CD4-positive, alpha-beta T cell (primary cell): ENCODE results near the gene TMC6. TPM values are rescaled to one million over a fixed set of nuclear protein-coding genes. Genes with fewer than 3 reads are reported as not detected.

Experiments
- ATAC-seq: fragments of 200-7000 bp; cut with Tn5 transposase; one replicate; pipeline ENCODE4 v1.10.0; 2022; ENCODE audit warnings: mild to moderate bottlenecking; ENCODE audit not compliant: poor library complexity
- CTCF ChIA-PET: fragments of 350-600 bp; sonication (Branson Sonifier 250); formaldehyde crosslinking; loops from one replicate; lab custom pipeline; 2021; ENCODE audit warnings: antibody characterized with exemption, inconsistent platforms; lab: Charles Lee
- POLR2A ChIA-PET: fragments of 350-600 bp; sonication (Branson Sonifier 250); formaldehyde crosslinking; loops from one replicate; lab custom pipeline; 2021; ENCODE audit warnings: antibody characterized with exemption, inconsistent platforms; lab: Charles Lee
- DNase-seq, 14 experiments: peaks; one replicate each; pipeline ENCODE4 v3.0.0-alpha.2; 2013 to 2020; ENCODE audit warnings: mixed read lengths in 2 of 14
- H3K27ac ChIP-seq, 2 donors: one replicate each; pipeline versions ENCODE4 v1.5.1 to v1.7.0; 2013; ENCODE audit warnings: low read length in 2 of 2, low read depth in 1 of 2, mild to moderate bottlenecking in 1 of 2
- H3K27me3 ChIP-seq, 2 experiments: 1 replicate in 1 of 2; 2 replicates in 1 of 2; pipeline versions ENCODE4 v1.6.1 to v1.7.0; 2013; ENCODE audit warnings: low read length in 2 of 2, control low read depth in 1 of 2, mild to moderate bottlenecking in 1 of 2, moderate library complexity in 1 of 2; ENCODE audit not compliant: insufficient read depth in 2 of 2, control insufficient read depth in 1 of 2
- H3K36me3 ChIP-seq: one replicate; pipeline ENCODE4 v1.6.1; 2013; ENCODE audit warnings: low read length, control low read depth; ENCODE audit not compliant: insufficient read depth
- H3K4me1 ChIP-seq: one replicate; pipeline ENCODE4 v1.6.1; 2013; ENCODE audit warnings: low read length, control low read depth; ENCODE audit not compliant: insufficient read depth
- H3K4me3 ChIP-seq: one replicate; pipeline ENCODE4 v1.5.1; 2013; ENCODE audit warnings: mild to moderate bottlenecking, low read length, moderate library complexity
- H3K9me3 ChIP-seq, 2 experiments: 1 replicate in 1 of 2; 2 replicates in 1 of 2; pipeline versions ENCODE4 v1.6.1 to v1.7.0; 2013; ENCODE audit warnings: low read length in 2 of 2, mild to moderate bottlenecking in 2 of 2, control low read depth in 1 of 2, moderate library complexity in 1 of 2; ENCODE audit not compliant: control insufficient read depth in 1 of 2, insufficient read depth in 1 of 2
- H3K27ac Mint-ChIP-seq: one replicate; pipeline ENCODE4 v1.8.0; 2020; ENCODE audit warnings: mixed read lengths
- H3K27me3 Mint-ChIP-seq: one replicate; pipeline ENCODE4 v1.8.0; 2021; ENCODE audit warnings: mixed read lengths
- H3K36me3 Mint-ChIP-seq: one replicate; pipeline ENCODE4 v1.8.0; 2021; ENCODE audit warnings: low read depth, mixed read lengths
- H3K4me1 Mint-ChIP-seq: one replicate; pipeline ENCODE4 v1.8.0; 2021; ENCODE audit warnings: low read depth, mixed read lengths
- H3K4me3 Mint-ChIP-seq: one replicate; pipeline ENCODE4 v1.8.0; 2020; ENCODE audit warnings: mild to moderate bottlenecking, mixed read lengths
- H3K9me3 Mint-ChIP-seq: one replicate; pipeline ENCODE4 v1.8.0; 2020; ENCODE audit warnings: mixed read lengths
- intact Hi-C, 2 experiments: fragments of 100-400 bp; cut with DNase I in 1 of 2; cut with micrococcal nuclease in 1 of 2; formaldehyde crosslinking; loops; one replicate each; pipeline versions ENCODE4 v1.15.1 to v1.9.0; 2023 to 2025; cut with DNase I, micrococcal nuclease
- total RNA-seq, 174 experiments: library from RNA in 2 of 174; stranded (reverse) in 2 of 174; gene quantifications; one replicate each; pipeline ENCODE4 v1.2.3 and lab custom pipeline; 2021 to 2026
- TF ChIP-seq, protein P1 (sequence below): fragments of 200-600 bp; IDR thresholded peaks from one replicate; pipeline ENCODE4 v1.8.0; 2022; ENCODE audit warnings: antibody characterized with exemption, mild to moderate bottlenecking

The TMC6 gene
- total RNA-seq, 2 experiments from 2014 or later = 645 to 659 TPM

DNA sequence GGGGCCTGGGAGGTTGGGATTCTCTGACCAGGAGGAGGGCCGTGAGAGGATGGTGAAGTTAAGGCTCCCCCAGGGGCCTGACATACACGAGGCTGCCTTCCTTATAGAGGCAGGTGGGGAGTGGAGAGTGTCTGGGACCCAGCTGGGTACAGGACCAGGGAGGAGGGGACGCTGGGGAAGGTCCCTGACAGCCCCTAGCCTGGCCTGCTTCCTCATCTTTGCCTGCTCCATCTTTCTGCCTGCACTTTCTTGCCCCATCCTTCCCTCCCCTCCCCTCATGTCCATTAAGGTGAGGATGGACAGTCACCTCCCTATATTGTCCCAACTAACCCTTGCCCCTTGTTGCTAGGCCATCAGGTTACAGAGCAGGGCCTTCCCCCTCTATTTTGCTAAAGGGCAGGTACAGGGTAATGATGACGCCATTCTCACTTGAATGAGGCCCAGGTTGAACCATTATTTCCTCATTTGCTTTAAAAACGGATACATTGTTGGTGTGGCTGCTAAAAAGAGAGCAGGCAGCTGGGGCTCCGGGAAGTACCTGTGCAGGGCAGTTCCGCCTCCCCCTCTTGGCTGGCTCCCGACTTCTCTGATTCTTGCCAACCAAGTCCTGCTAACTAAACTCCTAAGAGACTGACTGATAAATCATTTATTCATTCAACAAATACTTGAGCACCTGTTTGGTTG lies 18.9 kb upstream of the TMC6 start:
- ATAC-seq = peak; percentile 77
- POLR2A ChIA-PET = interaction anchor here (1.5 kb wide), 1 partner anchor 11 kb away, joined by 3 read pairs; no protein-coding TSS in a partner anchor
- Histone ChIP-seq H3K4me1 (peaks cover 49% of the 10 kb centered on the region), H3K9me3 (no peaks in the 10 kb centered on the region), H3K4me3 (no peak overlapping the region), H3K27me3 (no peaks in the 10 kb centered on the region), H3K27ac (peak overlapping the region in 1 of 2 donors; percentile 23), H3K36me3 (peaks cover 4% of the 10 kb centered on the region)
- Mint-ChIP-seq H3K4me1 (peaks cover 26% of the 10 kb centered on the region), H3K36me3 (peaks cover 5% of the 10 kb centered on the region), H3K4me3 (no peak overlapping the region), H3K9me3 (no peaks in the 10 kb centered on the region), H3K27me3 (no peaks in the 10 kb centered on the region), H3K27ac (peak overlapping the region; percentile 80)
- DNase-seq = peak in 2 of 14 experiments; percentile 55 to 57
- intact Hi-C loops = loop anchor here in 1 of 2 experiments (5.0 kb wide), 1 partner anchor 35 kb away; no protein-coding TSS in a partner anchor
- TF ChIP-seq, protein P1, sequence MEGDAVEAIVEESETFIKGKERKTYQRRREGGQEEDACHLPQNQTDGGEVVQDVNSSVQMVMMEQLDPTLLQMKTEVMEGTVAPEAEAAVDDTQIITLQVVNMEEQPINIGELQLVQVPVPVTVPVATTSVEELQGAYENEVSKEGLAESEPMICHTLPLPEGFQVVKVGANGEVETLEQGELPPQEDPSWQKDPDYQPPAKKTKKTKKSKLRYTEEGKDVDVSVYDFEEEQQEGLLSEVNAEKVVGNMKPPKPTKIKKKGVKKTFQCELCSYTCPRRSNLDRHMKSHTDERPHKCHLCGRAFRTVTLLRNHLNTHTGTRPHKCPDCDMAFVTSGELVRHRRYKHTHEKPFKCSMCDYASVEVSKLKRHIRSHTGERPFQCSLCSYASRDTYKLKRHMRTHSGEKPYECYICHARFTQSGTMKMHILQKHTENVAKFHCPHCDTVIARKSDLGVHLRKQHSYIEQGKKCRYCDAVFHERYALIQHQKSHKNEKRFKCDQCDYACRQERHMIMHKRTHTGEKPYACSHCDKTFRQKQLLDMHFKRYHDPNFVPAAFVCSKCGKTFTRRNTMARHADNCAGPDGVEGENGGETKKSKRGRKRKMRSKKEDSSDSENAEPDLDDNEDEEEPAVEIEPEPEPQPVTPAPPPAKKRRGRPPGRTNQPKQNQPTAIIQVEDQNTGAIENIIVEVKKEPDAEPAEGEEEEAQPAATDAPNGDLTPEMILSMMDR = no peak
- CTCF ChIA-PET = no interaction called here

DNA sequence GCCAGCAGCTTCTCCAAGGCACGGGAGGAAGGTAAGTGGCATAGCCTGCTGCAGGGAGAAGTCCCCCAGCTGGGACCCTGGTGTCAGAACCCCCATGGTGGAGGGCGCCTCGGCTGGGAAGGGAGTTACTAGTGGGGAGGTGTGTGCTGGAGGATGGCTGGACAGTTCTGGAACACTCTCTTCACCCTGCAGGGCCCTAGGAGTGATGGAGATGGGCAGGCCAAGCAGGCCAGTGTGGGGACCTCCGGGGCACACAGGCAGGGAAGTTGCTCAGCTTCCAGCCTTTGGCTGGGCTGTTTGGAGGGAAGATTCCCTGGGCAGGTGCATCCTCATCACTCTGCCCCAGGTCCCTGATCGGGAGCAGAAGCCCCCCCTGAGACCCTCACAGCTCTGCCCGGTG lies 18.3 kb upstream of the TMC6 start:
- H3K27ac Mint-ChIP-seq = peak overlapping the region; percentile 80
- no peaks in the 10 kb centered on the region for H3K27me3 Mint-ChIP-seq
- no peak overlapping the region for H3K4me3 Mint-ChIP-seq
- H3K4me1 Mint-ChIP-seq = peaks cover 31% of the 10 kb centered on the region
- no peaks in the 10 kb centered on the region for H3K27me3 ChIP-seq
- ATAC-seq (no peak), DNase-seq (no peak)
- POLR2A ChIA-PET = interaction anchor here (1.5 kb wide), 1 partner anchor 11 kb away, joined by 3 read pairs; no protein-coding TSS in a partner anchor
- H3K4me3 ChIP-seq = no peak overlapping the region
- TF ChIP-seq, protein P1 = no peak
- H3K36me3 ChIP-seq = peaks cover 10% of the 10 kb centered on the region
- no peaks in the 10 kb centered on the region for H3K9me3 Mint-ChIP-seq
- intact Hi-C loops = loop anchor here in 1 of 2 experiments (5.0 kb wide), 1 partner anchor 35 kb away; no protein-coding TSS in a partner anchor
- CTCF ChIA-PET = no interaction called here
- H3K27ac ChIP-seq = peak overlapping the region in 1 of 2 donors; percentile 23
- H3K36me3 Mint-ChIP-seq = peaks cover 10% of the 10 kb centered on the region
- H3K4me1 ChIP-seq = peaks cover 55% of the 10 kb centered on the region
- H3K9me3 ChIP-seq = no peaks in the 10 kb centered on the region

DNA sequence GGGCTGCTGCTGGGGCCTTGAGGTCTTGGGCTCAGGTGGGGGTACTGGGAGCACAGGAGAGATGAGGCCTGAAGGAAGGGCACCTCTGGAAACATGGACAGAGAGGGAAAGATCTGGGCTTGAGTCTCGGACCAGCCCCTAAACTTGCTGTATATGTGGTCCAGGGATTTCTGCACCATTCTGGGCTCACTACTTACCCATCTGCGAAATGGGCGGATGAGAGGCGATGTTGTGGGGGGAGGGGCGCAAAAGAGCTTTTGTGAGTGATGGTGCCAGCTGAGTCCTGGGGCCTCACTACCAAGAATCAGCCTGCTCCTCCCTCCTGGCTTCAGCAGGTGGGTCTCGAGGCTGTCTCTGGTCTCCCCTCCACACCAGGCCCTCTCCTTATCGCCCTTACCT lies 17.9 kb upstream of the TMC6 start:
- DNase-seq (no peak), ATAC-seq (no peak)
- H3K4me3 Mint-ChIP-seq = no peak overlapping the region
- H3K27ac Mint-ChIP-seq = peak overlapping the region; percentile 80
- peaks cover 32% of the 10 kb centered on the region for H3K4me1 Mint-ChIP-seq
- TF ChIP-seq, protein P1 = no peak
- no peaks in the 10 kb centered on the region for H3K9me3 Mint-ChIP-seq
- H3K27me3 Mint-ChIP-seq = no peaks in the 10 kb centered on the region
- H3K9me3 ChIP-seq = no peaks in the 10 kb centered on the region
- no peak overlapping the region for H3K27ac ChIP-seq
- peaks cover 14% of the 10 kb centered on the region for H3K36me3 ChIP-seq
- H3K36me3 Mint-ChIP-seq = peaks cover 14% of the 10 kb centered on the region
- no peak overlapping the region for H3K4me3 ChIP-seq
- intact Hi-C loops = loop anchor here in 1 of 2 experiments (5.0 kb wide), 1 partner anchor 34 kb away; no protein-coding TSS in a partner anchor
- H3K27me3 ChIP-seq = no peaks in the 10 kb centered on the region
- CTCF ChIA-PET = no interaction called here
- POLR2A ChIA-PET = no interaction called here
- peaks cover 59% of the 10 kb centered on the region for H3K4me1 ChIP-seq
